ENCODE measurements around the gene ADD1. TPM values are rescaled to one million over a fixed set of nuclear protein-coding genes. Genes with fewer than 3 reads are reported as not detected.

Gene ADD1
- total and polyA plus RNA-seq, 4 donors, result 127 to 400 (median 268) TPM

- no peak for DNase-seq
- 46 to 67% methylated on average over 5 of the region's 5 CpGs for WGBS, 2 donors
- Histone ChIP-seq H3K4me3 (no peak overlapping the region), H3K36me3 (ENCODE audit: control insufficient read depth in 4 of 4, insufficient read depth in 4 of 4, low read length in 4 of 4) (peaks cover 14 to 37% (median 29%) of the 10 kb centered on the region in 4 donors), H3K27ac (ENCODE audit: low read depth in 1 of 2, low read length in 1 of 2) (no peak overlapping the region), H3K9ac (ENCODE audit: insufficient read depth in 1 of 2, low read length in 2 of 2) (no peak overlapping the region), H3K9me3 (ENCODE audit: control insufficient read depth in 4 of 4, insufficient read depth in 3 of 4, low read length in 3 of 4) (no peaks in the 10 kb centered on the region), H3K4me1 (ENCODE audit: control insufficient read depth in 5 of 5, insufficient read depth in 5 of 5, low read length in 5 of 5) (peaks cover 0 to 11% (median 0%) of the 10 kb centered on the region in 5 donors), H3K27me3 (ENCODE audit: control insufficient read depth in 3 of 3, insufficient read depth in 3 of 3, low read length in 2 of 3) (no peaks in the 10 kb centered on the region)
- no peak for TF ChIP-seq CTCF (IDR thresholded peaks at IDR 0.05; ENCODE audit: control extremely low read depth, extremely low read depth)
- no peak for ATAC-seq (ENCODE audit: insufficient read depth, low FRiP score)
Observed at GRCh38 chr4:2893772-2894171, 50.1 kb downstream of the ADD1 start.

GRCh38 chr4:2898001-2898400, 54.4 kb downstream of the ADD1 start:
- no peak overlapping the region for H3K4me3 ChIP-seq
- no peak for TF ChIP-seq CTCF (IDR thresholded peaks at IDR 0.05; ENCODE audit: control extremely low read depth, extremely low read depth)
- no peak overlapping the region for H3K9ac ChIP-seq (ENCODE audit: insufficient read depth in 1 of 2, low read length in 2 of 2)
- ATAC-seq (ENCODE audit: insufficient read depth, low FRiP score) (no peak), DNase-seq (peak in 1 of 3 donors; percentile 19)
- H3K9me3 ChIP-seq (ENCODE audit: control insufficient read depth in 4 of 4, insufficient read depth in 3 of 4, low read length in 3 of 4), result no peaks in the 10 kb centered on the region
- WGBS, 2 donors, result 33 to 67% methylated on average over 3 of the region's 3 CpGs
- H3K27me3 ChIP-seq (ENCODE audit: control insufficient read depth in 3 of 3, insufficient read depth in 3 of 3, low read length in 2 of 3), result no peaks in the 10 kb centered on the region
- H3K27ac ChIP-seq (ENCODE audit: low read depth in 1 of 2, low read length in 1 of 2), result no peak overlapping the region
- peaks cover 18 to 62% (median 49%) of the 10 kb centered on the region in 4 donors for H3K36me3 ChIP-seq (ENCODE audit: control insufficient read depth in 4 of 4, insufficient read depth in 4 of 4, low read length in 4 of 4)
- H3K4me1 ChIP-seq (ENCODE audit: control insufficient read depth in 5 of 5, insufficient read depth in 5 of 5, low read length in 5 of 5), result peaks cover 0 to 11% (median 0%) of the 10 kb centered on the region in 5 donors

DNA sequence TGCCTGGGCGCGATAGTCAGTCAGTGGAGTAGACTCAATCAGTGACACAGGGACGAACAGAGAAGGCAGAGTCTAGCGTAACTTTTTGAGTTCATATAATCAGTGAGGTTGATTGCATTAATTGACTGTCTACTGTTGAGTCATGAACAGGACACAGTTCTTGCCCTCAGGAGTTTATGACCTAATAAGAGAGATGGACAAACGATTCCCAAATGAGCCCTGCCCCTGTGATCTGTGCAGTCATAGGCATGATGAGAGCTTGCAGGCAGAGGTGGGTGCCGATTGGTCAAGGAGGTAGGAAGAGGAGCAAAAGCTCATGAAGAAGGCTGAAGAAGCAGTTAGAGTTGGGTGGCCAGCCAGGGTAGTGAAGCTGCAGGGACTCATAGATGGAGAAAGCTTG, 57.1 kb downstream of the ADD1 start:
- no peak overlapping the region for H3K4me3 ChIP-seq
- no peaks in the 10 kb centered on the region for H3K9me3 ChIP-seq (ENCODE audit: control insufficient read depth in 4 of 4, insufficient read depth in 3 of 4, low read length in 3 of 4)
- peaks cover 29 to 70% (median 57%) of the 10 kb centered on the region in 4 donors for H3K36me3 ChIP-seq (ENCODE audit: control insufficient read depth in 4 of 4, insufficient read depth in 4 of 4, low read length in 4 of 4)
- DNase-seq, result no peak
- no peak overlapping the region for H3K9ac ChIP-seq (ENCODE audit: insufficient read depth in 1 of 2, low read length in 2 of 2)
- no peak for ATAC-seq (ENCODE audit: insufficient read depth, low FRiP score)
- H3K27me3 ChIP-seq (ENCODE audit: control insufficient read depth in 3 of 3, insufficient read depth in 3 of 3, low read length in 2 of 3), result no peaks in the 10 kb centered on the region
- TF ChIP-seq CTCF (IDR thresholded peaks at IDR 0.05; ENCODE audit: control extremely low read depth, extremely low read depth), result no peak
- 95 to 97% methylated on average over 6 of the region's 6 CpGs for WGBS, 2 donors
- H3K27ac ChIP-seq (ENCODE audit: low read depth in 1 of 2, low read length in 1 of 2), result no peak overlapping the region
- H3K4me1 ChIP-seq (ENCODE audit: control insufficient read depth in 5 of 5, insufficient read depth in 5 of 5, low read length in 5 of 5), result no peaks in the 10 kb centered on the region

DNA sequence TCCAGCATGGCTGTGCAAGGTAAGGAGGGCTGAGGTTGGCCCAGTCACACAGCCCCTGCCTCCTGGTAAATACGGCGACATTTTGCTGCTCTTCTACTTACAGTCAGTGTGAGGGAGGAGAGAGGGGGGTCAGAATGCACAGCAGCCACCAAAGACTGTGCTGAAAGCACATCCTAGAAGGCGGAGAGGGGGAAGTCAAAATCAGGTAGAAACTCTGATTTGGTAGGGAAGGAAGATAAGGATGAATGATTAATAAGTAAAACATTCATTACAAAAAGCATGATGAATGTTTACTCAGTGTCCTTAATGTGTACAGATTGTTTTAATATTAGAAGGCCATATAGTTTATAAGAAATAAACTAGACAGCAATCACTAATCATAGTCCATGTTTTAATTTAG, 57.5 kb downstream of the ADD1 start:
- 84 to 88% methylated on average over 3 of the region's 3 CpGs for WGBS, 2 donors
- ATAC-seq (ENCODE audit: insufficient read depth, low FRiP score), result no peak
- no peak overlapping the region for H3K27ac ChIP-seq (ENCODE audit: low read depth in 1 of 2, low read length in 1 of 2)

More for the DNA sequence above, 57.5 kb downstream of the ADD1 start:
- Histone ChIP-seq H3K27me3 (ENCODE audit: control insufficient read depth in 3 of 3, insufficient read depth in 3 of 3, low read length in 2 of 3) (no peaks in the 10 kb centered on the region), H3K9ac (ENCODE audit: insufficient read depth in 1 of 2, low read length in 2 of 2) (no peak overlapping the region), H3K9me3 (ENCODE audit: control insufficient read depth in 4 of 4, insufficient read depth in 3 of 4, low read length in 3 of 4) (no peaks in the 10 kb centered on the region), H3K4me1 (ENCODE audit: control insufficient read depth in 5 of 5, insufficient read depth in 5 of 5, low read length in 5 of 5) (no peaks in the 10 kb centered on the region), H3K36me3 (ENCODE audit: control insufficient read depth in 4 of 4, insufficient read depth in 4 of 4, low read length in 4 of 4) (peaks cover 33 to 70% (median 58%) of the 10 kb centered on the region in 4 donors), H3K4me3 (no peak overlapping the region)
- TF ChIP-seq CTCF (IDR thresholded peaks at IDR 0.05; ENCODE audit: control extremely low read depth, extremely low read depth), result no peak
- no peak for DNase-seq
